ENCODE measurements around the gene CERS2. TPM values are rescaled to one million over a fixed set of nuclear protein-coding genes. Genes with fewer than 3 reads are reported as not detected.

CERS2 gene
- total and polyA plus RNA-seq, 2 of the 13 experiments (the other 11 are each of a cell fraction or from before 2014, with no cell fraction given), result 269 to 298 TPM

- TF ChIP-seq KDM4B (CRISPR knock-in tag; IDR thresholded peaks at IDR 0.05) (0 out of 2 replicates have a peak, but pooled peaks have one; percentile 65), HDAC2 (CRISPR knock-in tag; IDR thresholded peaks at IDR 0.05) (peak; percentile 76; the same call in 1 of the 2 replicates), ZBTB1 (CRISPR knock-in tag; IDR thresholded peaks at IDR 0.05; ENCODE audit: borderline replicate concordance) (no peak), ZBTB38 (CRISPR knock-in tag; IDR thresholded peaks at IDR 0.05) (peak; percentile 59; the same call in 1 of the 2 replicates), ELF3 (CRISPR knock-in tag; IDR thresholded peaks at IDR 0.05) (peak; percentile 60; the same call in 1 of the 2 replicates), RXRA (CRISPR knock-in tag; IDR thresholded peaks at IDR 0.05) (peak; percentile 97), ATF7-NPFF (CRISPR knock-in tag; IDR thresholded peaks at IDR 0.05; ENCODE audit: low read depth) (no peak), NFKBIZ (CRISPR knock-in tag; IDR thresholded peaks at IDR 0.05) (0 out of 2 replicates have a peak, but pooled peaks have one; percentile 34), YY1 (IDR thresholded peaks at IDR 0.05; ENCODE audit: insufficient read depth, insufficient replicate concordance, low read depth, low read length) (peak; percentile 18), KLF9 (CRISPR knock-in tag; IDR thresholded peaks at IDR 0.05; ENCODE audit: low read depth) (no peak), JUNB (CRISPR knock-in tag; IDR thresholded peaks at IDR 0.05; ENCODE audit: borderline replicate concordance) (no peak), MTERF4 (CRISPR knock-in tag; IDR thresholded peaks at IDR 0.05) (peak; percentile 62; the same call in 1 of the 2 replicates), ZFX (CRISPR knock-in tag; IDR thresholded peaks at IDR 0.05; ENCODE audit: low read depth) (peak; percentile 95), ARID4A (CRISPR knock-in tag; IDR thresholded peaks at IDR 0.05; ENCODE audit: borderline replicate concordance) (peak; percentile 54; the same call in 1 of the 2 replicates), ZNF83 (CRISPR knock-in tag; IDR thresholded peaks at IDR 0.05; ENCODE audit: borderline replicate concordance) (no peak), ZZZ3 (CRISPR knock-in tag; IDR thresholded peaks at IDR 0.05; ENCODE audit: borderline replicate concordance) (0 out of 2 replicates have a peak, but pooled peaks have one; percentile 27)
- TF ChIP-seq, protein P1, sequence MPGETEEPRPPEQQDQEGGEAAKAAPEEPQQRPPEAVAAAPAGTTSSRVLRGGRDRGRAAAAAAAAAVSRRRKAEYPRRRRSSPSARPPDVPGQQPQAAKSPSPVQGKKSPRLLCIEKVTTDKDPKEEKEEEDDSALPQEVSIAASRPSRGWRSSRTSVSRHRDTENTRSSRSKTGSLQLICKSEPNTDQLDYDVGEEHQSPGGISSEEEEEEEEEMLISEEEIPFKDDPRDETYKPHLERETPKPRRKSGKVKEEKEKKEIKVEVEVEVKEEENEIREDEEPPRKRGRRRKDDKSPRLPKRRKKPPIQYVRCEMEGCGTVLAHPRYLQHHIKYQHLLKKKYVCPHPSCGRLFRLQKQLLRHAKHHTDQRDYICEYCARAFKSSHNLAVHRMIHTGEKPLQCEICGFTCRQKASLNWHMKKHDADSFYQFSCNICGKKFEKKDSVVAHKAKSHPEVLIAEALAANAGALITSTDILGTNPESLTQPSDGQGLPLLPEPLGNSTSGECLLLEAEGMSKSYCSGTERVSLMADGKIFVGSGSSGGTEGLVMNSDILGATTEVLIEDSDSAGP (CRISPR knock-in tag; IDR thresholded peaks at IDR 0.05; ENCODE audit: borderline replicate concordance), result peak; percentile 64; the same call in 1 of the 2 replicates
- TF ChIP-seq, protein P2, sequence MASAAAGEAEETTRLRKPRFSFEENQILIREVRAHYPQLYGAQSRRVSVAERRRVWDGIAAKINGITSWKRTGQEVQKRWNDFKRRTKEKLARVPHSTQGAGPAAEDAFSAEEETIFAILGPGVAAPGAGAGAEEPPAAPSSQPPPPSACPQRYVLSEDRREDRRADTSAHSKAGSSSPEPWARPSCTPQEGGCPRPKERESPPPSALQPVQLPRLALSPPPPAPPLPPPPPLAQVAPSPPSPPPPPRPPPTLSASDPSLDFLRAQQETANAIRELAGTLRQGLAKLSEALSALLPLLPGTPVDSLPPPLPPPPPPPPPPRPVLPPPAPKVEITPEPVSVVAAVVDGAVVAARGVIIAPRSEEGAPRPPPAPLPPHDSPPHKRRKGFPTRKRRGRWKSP (CRISPR knock-in tag; IDR thresholded peaks at IDR 0.05), result 0 out of 2 replicates have a peak, but pooled peaks have one; percentile 24
- TF ChIP-seq, protein P3, sequence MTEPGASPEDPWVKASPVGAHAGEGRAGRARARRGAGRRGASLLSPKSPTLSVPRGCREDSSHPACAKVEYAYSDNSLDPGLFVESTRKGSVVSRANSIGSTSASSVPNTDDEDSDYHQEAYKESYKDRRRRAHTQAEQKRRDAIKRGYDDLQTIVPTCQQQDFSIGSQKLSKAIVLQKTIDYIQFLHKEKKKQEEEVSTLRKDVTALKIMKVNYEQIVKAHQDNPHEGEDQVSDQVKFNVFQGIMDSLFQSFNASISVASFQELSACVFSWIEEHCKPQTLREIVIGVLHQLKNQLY (CRISPR knock-in tag; IDR thresholded peaks at IDR 0.05), result 0 out of 2 replicates have a peak, but pooled peaks have one; percentile 43
Observed at GRCh38 chr1:150981805-150982712, 7.4 kb upstream of the CERS2 start, which contains the start of gene ANXA9 (continued).
